Measurements from ENCODE around the gene SYNE1.

Gene SYNE1

DNA sequence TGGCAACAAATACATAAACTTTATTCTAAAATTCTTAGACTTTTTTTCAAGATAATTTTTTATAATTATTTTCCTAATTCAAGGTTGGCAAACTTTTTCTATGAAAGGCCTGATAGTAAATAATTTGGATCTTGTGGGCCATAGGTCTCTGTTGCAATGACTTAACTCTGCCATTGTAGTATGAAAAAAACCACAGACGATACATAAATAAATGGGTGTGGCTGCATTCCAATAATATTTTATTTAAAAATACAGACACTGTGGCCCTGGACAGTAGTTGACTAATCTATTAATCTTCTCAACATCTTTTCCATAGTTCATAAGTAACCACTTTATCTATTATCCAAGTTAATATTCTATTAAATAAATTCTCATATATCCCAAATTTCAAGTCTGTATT, 281.1 kb downstream of the SYNE1 start:
- Histone ChIP-seq H3K27ac (replicated peaks) (no peak overlapping the region), H3K4me3 (replicated peaks; ENCODE audit: insufficient read depth, low read length) (no peak overlapping the region), H3K27me3 (ENCODE audit: insufficient read depth, poor library complexity, severe bottlenecking) (no peaks in the 10 kb centered on the region)
- no peak for DNase-seq (ENCODE audit: low read depth in 1 of 2, low spot score in 1 of 2)
- TF ChIP-seq SPI1 (IDR thresholded peaks at IDR 0.05; ENCODE audit: borderline replicate concordance, low read depth), result no peak
- TF ChIP-seq POLR2AphosphoS5 (IDR thresholded peaks at IDR 0.05; ENCODE audit: low read depth), result no peak
- TF ChIP-seq, protein P1, sequence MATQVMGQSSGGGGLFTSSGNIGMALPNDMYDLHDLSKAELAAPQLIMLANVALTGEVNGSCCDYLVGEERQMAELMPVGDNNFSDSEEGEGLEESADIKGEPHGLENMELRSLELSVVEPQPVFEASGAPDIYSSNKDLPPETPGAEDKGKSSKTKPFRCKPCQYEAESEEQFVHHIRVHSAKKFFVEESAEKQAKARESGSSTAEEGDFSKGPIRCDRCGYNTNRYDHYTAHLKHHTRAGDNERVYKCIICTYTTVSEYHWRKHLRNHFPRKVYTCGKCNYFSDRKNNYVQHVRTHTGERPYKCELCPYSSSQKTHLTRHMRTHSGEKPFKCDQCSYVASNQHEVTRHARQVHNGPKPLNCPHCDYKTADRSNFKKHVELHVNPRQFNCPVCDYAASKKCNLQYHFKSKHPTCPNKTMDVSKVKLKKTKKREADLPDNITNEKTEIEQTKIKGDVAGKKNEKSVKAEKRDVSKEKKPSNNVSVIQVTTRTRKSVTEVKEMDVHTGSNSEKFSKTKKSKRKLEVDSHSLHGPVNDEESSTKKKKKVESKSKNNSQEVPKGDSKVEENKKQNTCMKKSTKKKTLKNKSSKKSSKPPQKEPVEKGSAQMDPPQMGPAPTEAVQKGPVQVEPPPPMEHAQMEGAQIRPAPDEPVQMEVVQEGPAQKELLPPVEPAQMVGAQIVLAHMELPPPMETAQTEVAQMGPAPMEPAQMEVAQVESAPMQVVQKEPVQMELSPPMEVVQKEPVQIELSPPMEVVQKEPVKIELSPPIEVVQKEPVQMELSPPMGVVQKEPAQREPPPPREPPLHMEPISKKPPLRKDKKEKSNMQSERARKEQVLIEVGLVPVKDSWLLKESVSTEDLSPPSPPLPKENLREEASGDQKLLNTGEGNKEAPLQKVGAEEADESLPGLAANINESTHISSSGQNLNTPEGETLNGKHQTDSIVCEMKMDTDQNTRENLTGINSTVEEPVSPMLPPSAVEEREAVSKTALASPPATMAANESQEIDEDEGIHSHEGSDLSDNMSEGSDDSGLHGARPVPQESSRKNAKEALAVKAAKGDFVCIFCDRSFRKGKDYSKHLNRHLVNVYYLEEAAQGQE (IDR thresholded peaks at IDR 0.05; ENCODE audit: insufficient replicate concordance, low read depth), result no peak
- TF ChIP-seq GABPA (IDR thresholded peaks at IDR 0.05; ENCODE audit: low read depth), result no peak

DNA sequence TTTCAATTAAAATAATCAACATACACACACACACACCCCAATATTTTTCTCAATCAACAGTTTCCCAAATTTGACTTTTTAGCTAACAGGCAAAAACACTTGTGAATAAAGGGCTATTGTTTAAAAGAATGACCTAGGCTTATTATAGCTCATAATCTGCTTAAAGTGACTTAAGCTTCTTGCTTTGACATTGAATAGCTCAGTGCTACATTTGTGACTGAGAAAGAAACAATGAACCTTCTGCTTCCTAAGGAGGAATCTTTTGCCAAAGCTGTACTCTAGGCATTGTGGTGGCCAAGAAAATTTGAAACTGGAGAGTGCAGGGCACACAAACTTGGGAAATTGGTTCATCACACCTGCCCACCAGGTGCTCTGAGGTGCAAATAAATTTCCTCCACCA, 282.0 kb downstream of the SYNE1 start:
- Histone ChIP-seq H3K4me3 (replicated peaks; ENCODE audit: insufficient read depth, low read length) (no peak overlapping the region), H3K27ac (replicated peaks) (no peak overlapping the region), H3K27me3 (ENCODE audit: insufficient read depth, poor library complexity, severe bottlenecking) (no peaks in the 10 kb centered on the region)
- TF ChIP-seq POLR2AphosphoS5 (IDR thresholded peaks at IDR 0.05; ENCODE audit: low read depth) (no peak), GABPA (IDR thresholded peaks at IDR 0.05; ENCODE audit: low read depth) (no peak), SPI1 (IDR thresholded peaks at IDR 0.05; ENCODE audit: borderline replicate concordance, low read depth) (no peak)
- TF ChIP-seq, protein P2, sequence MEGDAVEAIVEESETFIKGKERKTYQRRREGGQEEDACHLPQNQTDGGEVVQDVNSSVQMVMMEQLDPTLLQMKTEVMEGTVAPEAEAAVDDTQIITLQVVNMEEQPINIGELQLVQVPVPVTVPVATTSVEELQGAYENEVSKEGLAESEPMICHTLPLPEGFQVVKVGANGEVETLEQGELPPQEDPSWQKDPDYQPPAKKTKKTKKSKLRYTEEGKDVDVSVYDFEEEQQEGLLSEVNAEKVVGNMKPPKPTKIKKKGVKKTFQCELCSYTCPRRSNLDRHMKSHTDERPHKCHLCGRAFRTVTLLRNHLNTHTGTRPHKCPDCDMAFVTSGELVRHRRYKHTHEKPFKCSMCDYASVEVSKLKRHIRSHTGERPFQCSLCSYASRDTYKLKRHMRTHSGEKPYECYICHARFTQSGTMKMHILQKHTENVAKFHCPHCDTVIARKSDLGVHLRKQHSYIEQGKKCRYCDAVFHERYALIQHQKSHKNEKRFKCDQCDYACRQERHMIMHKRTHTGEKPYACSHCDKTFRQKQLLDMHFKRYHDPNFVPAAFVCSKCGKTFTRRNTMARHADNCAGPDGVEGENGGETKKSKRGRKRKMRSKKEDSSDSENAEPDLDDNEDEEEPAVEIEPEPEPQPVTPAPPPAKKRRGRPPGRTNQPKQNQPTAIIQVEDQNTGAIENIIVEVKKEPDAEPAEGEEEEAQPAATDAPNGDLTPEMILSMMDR (IDR thresholded peaks at IDR 0.05; ENCODE audit: insufficient read depth, low read length), result no peak
- TF ChIP-seq, protein P1 (IDR thresholded peaks at IDR 0.05; ENCODE audit: insufficient replicate concordance, low read depth), result no peak
- DNase-seq (ENCODE audit: low read depth in 1 of 2, low spot score in 1 of 2), result no peak

DNA sequence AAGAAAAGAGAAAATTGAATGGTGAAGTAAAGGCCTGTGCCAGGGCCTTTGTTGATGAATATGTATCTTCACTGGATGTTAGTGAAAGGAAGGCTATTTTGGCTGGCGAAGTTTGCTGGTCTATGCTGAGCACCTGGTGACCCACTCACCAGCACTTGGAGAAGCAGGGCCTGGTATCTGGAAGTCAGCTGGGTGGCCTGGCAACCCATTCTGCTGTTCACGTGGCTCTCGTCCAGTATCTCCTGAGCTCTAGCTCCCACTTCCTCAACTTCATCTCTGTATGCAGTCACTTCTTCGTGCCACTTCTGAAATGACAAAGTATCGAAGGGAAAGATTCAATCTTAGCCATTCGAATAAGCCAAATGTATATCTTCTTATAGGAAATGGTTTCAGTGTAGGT, 283.7 kb downstream of the SYNE1 start:
- no peak for DNase-seq (ENCODE audit: low read depth in 1 of 2, low spot score in 1 of 2)
- Histone ChIP-seq H3K27me3 (ENCODE audit: insufficient read depth, poor library complexity, severe bottlenecking) (no peaks in the 10 kb centered on the region), H3K27ac (replicated peaks) (no peak overlapping the region), H3K4me3 (replicated peaks; ENCODE audit: insufficient read depth, low read length) (no peak overlapping the region)
- TF ChIP-seq GABPA (IDR thresholded peaks at IDR 0.05; ENCODE audit: low read depth), result no peak
- TF ChIP-seq, protein P2 (IDR thresholded peaks at IDR 0.05; ENCODE audit: insufficient read depth, low read length), result no peak
- TF ChIP-seq, protein P1 (IDR thresholded peaks at IDR 0.05; ENCODE audit: insufficient replicate concordance, low read depth), result no peak
- TF ChIP-seq POLR2AphosphoS5 (IDR thresholded peaks at IDR 0.05; ENCODE audit: low read depth), result no peak
- no peak for TF ChIP-seq SPI1 (IDR thresholded peaks at IDR 0.05; ENCODE audit: borderline replicate concordance, low read depth)

Data from HL-60 (cell line).